ENCODE measurements around the gene FRMD6. TPM values are rescaled to one million over a fixed set of nuclear protein-coding genes. Genes with fewer than 3 reads are reported as not detected.

The FRMD6 gene
- total RNA-seq, 2 donors from 2014 or later = 10.2 to 11.2 TPM

- WGBS, 2 donors = 64 to 65% methylated on average over 4 of the region's 4 CpGs
- Histone ChIP-seq H3K27me3 (no peaks in the 10 kb centered on the region), H3K4me3 (no peak overlapping the region), H3K4me1 (no peaks in the 10 kb centered on the region), H3K36me3 (replicated peaks in 1 of 2; ENCODE audit: insufficient read depth in 1 of 2, low read depth in 2 of 2) (peaks cover 0 to 2% of the 10 kb centered on the region in 2 donors), H3K27ac (no peak overlapping the region), H3K9me3 (no peaks in the 10 kb centered on the region)
- no peak for TF ChIP-seq POLR2A (IDR thresholded peaks at IDR 0.05)
- no peak for TF ChIP-seq CTCF (IDR thresholded peaks at IDR 0.05)
- intact Hi-C loops (cut with DNase I) = no loop called here
- DNase-seq (no peak), ATAC-seq (no peak)
Measured at GRCh38 chr14:51732494-51733112, 80.9 kb downstream of the FRMD6 start.

DNA sequence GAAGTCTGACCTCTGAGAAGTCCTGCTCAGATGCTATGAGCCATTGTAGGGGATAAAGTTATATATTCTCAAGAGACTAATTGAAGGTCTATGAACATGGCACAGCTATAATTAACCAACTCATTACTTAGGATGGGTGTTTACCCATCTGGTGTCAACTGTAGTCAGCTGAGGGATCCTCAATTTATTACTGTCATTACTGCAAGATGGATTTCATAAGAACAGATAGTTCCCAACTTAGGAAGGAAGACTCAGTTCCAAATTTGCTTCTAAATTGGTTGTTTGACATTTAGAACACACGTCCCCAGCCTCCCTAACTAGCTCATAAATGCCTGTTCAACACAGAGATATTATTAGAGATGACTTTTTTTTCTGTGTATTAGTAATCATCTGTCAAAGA is 81.4 kb downstream of the FRMD6 start:
- no peaks in the 10 kb centered on the region for H3K4me1 ChIP-seq
- intact Hi-C loops (cut with DNase I) = no loop called here
- no peaks in the 10 kb centered on the region for H3K9me3 ChIP-seq
- H3K4me3 ChIP-seq = no peak overlapping the region
- no peaks in the 10 kb centered on the region for H3K27me3 ChIP-seq
- ATAC-seq = no peak
- H3K36me3 ChIP-seq (replicated peaks in 1 of 2; ENCODE audit: insufficient read depth in 1 of 2, low read depth in 2 of 2) = peaks cover 0 to 2% of the 10 kb centered on the region in 2 donors
- TF ChIP-seq CTCF (IDR thresholded peaks at IDR 0.05) (no peak), POLR2A (IDR thresholded peaks at IDR 0.05) (no peak)
- no peak overlapping the region for H3K27ac ChIP-seq
- 58 to 64% methylated on average over 1 of the region's 1 CpG for WGBS, 2 donors
- DNase-seq = no peak

DNA sequence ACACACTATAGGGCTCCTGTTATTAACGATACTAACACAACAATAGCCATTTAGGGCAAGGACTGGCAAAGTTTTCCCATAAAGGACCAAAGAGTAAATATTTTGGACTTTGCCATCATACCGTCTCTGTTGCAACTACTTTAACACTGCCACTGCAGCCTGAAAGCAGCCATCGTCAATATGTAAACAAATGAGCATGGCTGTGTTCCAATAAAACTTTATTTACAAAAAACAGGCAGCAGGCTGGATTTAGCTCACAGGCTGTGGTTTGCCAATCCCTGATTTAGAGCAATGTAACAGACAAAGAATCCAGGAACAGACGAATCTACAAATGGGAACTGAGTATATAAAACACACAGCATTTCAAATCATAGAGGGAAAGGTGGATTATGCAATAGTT is 84.1 kb downstream of the FRMD6 start:
- intact Hi-C loops (cut with DNase I) = no loop called here
- 60 to 62% methylated on average over 4 of the region's 4 CpGs for WGBS, 2 donors
- Histone ChIP-seq H3K9me3 (no peaks in the 10 kb centered on the region), H3K27ac (no peak overlapping the region), H3K4me1 (no peaks in the 10 kb centered on the region), H3K4me3 (no peak overlapping the region), H3K36me3 (replicated peaks in 1 of 2; ENCODE audit: insufficient read depth in 1 of 2, low read depth in 2 of 2) (no peaks in the 10 kb centered on the region), H3K27me3 (no peaks in the 10 kb centered on the region)
- TF ChIP-seq CTCF (IDR thresholded peaks at IDR 0.05) (no peak), POLR2A (IDR thresholded peaks at IDR 0.05) (no peak)
- DNase-seq = no peak
- no peak for ATAC-seq

- Histone ChIP-seq H3K4me1 (no peaks in the 10 kb centered on the region), H3K4me3 (no peak overlapping the region), H3K27ac (no peak overlapping the region), H3K9me3 (no peaks in the 10 kb centered on the region), H3K36me3 (replicated peaks in 1 of 2; ENCODE audit: insufficient read depth in 1 of 2, low read depth in 2 of 2) (no peaks in the 10 kb centered on the region), H3K27me3 (no peaks in the 10 kb centered on the region)
- intact Hi-C loops (cut with DNase I) = no loop called here
- WGBS, 2 donors = 57 to 82% methylated on average over 8 of the region's 8 CpGs
- TF ChIP-seq CTCF (IDR thresholded peaks at IDR 0.05) = no peak
- no peak for TF ChIP-seq POLR2A (IDR thresholded peaks at IDR 0.05)
- no peak for DNase-seq
- no peak for ATAC-seq
Measured at GRCh38 chr14:51738754-51739153, 87.0 kb downstream of the FRMD6 start.

DNA sequence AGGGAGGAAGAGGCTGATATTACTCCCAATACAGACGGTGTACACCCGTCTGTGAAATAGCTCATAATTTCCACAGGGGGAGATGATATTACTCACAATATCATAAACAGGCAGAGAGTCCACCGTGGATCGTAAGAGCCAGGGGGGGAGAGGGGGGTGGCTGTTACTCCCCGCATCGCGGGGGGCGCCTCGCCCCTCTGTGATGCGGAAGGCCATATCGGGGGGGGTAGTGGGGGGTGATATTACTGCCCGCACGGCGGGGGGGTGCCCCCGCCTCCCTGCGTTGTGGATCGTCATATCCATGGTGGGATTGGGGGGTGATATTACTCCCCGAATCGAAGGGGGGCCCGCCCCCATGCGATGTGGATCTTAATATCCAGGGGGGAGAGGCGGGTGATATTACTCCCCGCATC is 91.9 kb downstream of the FRMD6 start:
- Histone ChIP-seq H3K27me3 (no peaks in the 10 kb centered on the region), H3K4me3 (no peak overlapping the region), H3K4me1 (no peaks in the 10 kb centered on the region), H3K27ac (no peak overlapping the region), H3K36me3 (replicated peaks in 1 of 2; ENCODE audit: insufficient read depth in 1 of 2, low read depth in 2 of 2) (no peaks in the 10 kb centered on the region), H3K9me3 (no peaks in the 10 kb centered on the region)
- DNase-seq (no peak), ATAC-seq (no peak)
- WGBS, 2 donors = 56 to 78% methylated on average over 16 to 20 of the region's 23 CpGs
- intact Hi-C loops (cut with DNase I) = no loop called here
- no peak for TF ChIP-seq CTCF (IDR thresholded peaks at IDR 0.05)
- TF ChIP-seq POLR2A (IDR thresholded peaks at IDR 0.05) = no peak
